DOHH2 (cell line): Measurements from ENCODE around the gene TMEM132D.

ENCODE experiments used
- EZH2phosphoT487 ChIP-seq: fragments of 200-600 bp; sonication (generic); IDR thresholded peaks from 2 replicates; pipeline ENCODE4 v1.6.1; 2017; ENCODE audit warnings: borderline replicate concordance, mild to moderate bottlenecking, antibody characterized with exemption, low read length, moderate library complexity, mixed read lengths
- TF ChIP-seq, protein P1 (sequence below): fragments of 200-600 bp; sonication (generic); IDR thresholded peaks from one replicate; pipeline ENCODE4 v1.5.1; 2014; ENCODE audit warnings: antibody characterized with exemption, mild to moderate bottlenecking, low read depth, low read length; ENCODE audit not compliant: poor library complexity, severe bottlenecking

DNA sequence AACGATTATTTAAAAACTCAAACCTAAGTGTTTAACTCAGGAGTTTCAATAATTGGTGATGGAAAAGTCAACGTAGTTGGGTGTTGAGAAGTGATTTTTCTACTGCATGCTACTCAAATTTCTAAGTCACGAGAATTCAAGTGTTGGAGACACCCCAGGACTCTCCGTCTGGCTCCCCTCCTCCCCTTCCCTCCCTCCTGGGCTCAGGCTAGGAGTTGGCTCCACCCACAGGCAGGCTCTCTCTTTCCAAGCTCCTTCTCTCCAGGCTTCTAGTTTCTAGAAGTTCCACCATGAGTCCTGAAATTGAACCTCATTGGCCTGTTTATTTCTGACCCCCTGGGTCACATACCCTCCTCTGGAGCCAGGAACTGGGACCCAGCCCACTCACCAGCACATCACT, 73.0 kb downstream of the TMEM132D start:
- TF ChIP-seq, protein P1, sequence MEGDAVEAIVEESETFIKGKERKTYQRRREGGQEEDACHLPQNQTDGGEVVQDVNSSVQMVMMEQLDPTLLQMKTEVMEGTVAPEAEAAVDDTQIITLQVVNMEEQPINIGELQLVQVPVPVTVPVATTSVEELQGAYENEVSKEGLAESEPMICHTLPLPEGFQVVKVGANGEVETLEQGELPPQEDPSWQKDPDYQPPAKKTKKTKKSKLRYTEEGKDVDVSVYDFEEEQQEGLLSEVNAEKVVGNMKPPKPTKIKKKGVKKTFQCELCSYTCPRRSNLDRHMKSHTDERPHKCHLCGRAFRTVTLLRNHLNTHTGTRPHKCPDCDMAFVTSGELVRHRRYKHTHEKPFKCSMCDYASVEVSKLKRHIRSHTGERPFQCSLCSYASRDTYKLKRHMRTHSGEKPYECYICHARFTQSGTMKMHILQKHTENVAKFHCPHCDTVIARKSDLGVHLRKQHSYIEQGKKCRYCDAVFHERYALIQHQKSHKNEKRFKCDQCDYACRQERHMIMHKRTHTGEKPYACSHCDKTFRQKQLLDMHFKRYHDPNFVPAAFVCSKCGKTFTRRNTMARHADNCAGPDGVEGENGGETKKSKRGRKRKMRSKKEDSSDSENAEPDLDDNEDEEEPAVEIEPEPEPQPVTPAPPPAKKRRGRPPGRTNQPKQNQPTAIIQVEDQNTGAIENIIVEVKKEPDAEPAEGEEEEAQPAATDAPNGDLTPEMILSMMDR = no peak
- no peak for TF ChIP-seq EZH2phosphoT487
